GM23338 (cell line): ENCODE measurements around the gene ZNF444.

Source experiments
- EZH2 ChIP-seq: fragments of 200-600 bp; sonication (generic); IDR thresholded peaks from one replicate; pipeline ENCODE4 v1.8.0; 2017; ENCODE audit warnings: antibody characterized with exemption, mild to moderate bottlenecking, low read depth; ENCODE audit not compliant: unreplicated experiment
- POLR2AphosphoS5 ChIP-seq: IDR thresholded peaks from 2 replicates; pipeline ENCODE4 v1.6.1; 2016; ENCODE audit warnings: antibody characterized with exemption, low read depth
- TF ChIP-seq, protein P1 (sequence below), 2 experiments: fragments of 200-600 bp in 1 of 2; sonication (generic) in 1 of 2; conservative IDR thresholded peaks; 2 replicates each; pipeline versions ENCODE4 v1.5.1 to v1.6.1; 2016 to 2017; ENCODE audit warnings: antibody characterized with exemption in 2 of 2, low read depth in 2 of 2, mild to moderate bottlenecking in 2 of 2, moderate library complexity in 1 of 2
- TF ChIP-seq, protein P2 (sequence below): IDR thresholded peaks from one replicate; pipeline ENCODE4 v1.6.1; 2018; ENCODE audit warnings: antibody characterized with exemption; ENCODE audit not compliant: unreplicated experiment

DNA sequence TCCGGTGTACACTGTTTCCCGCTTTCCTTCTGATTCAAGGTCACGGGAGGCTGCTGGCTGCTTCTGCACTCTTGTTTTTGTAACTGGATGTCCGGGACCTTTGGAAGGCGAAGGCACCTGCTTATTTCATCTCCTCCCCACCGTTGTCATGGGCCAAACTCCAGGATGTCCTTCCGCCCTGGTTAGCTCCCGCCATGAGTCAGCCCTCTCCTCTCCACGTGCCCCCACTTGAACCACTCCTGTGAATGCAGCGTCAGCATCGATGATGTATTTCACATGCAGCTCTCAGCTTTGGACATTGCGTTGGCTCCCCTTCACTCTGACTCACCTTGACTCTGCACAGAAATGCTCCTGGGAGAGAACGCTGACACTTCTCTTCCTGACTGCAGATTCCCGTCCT lies 29.2 kb downstream of the ZNF444 start:
- TF ChIP-seq, protein P1, sequence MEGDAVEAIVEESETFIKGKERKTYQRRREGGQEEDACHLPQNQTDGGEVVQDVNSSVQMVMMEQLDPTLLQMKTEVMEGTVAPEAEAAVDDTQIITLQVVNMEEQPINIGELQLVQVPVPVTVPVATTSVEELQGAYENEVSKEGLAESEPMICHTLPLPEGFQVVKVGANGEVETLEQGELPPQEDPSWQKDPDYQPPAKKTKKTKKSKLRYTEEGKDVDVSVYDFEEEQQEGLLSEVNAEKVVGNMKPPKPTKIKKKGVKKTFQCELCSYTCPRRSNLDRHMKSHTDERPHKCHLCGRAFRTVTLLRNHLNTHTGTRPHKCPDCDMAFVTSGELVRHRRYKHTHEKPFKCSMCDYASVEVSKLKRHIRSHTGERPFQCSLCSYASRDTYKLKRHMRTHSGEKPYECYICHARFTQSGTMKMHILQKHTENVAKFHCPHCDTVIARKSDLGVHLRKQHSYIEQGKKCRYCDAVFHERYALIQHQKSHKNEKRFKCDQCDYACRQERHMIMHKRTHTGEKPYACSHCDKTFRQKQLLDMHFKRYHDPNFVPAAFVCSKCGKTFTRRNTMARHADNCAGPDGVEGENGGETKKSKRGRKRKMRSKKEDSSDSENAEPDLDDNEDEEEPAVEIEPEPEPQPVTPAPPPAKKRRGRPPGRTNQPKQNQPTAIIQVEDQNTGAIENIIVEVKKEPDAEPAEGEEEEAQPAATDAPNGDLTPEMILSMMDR (conservative IDR thresholded peaks at IDR 0.05; ENCODE audit: low read depth in 2 of 2) = no peak
- TF ChIP-seq POLR2AphosphoS5 (no peak), EZH2 (no peak)
- TF ChIP-seq, protein P2, sequence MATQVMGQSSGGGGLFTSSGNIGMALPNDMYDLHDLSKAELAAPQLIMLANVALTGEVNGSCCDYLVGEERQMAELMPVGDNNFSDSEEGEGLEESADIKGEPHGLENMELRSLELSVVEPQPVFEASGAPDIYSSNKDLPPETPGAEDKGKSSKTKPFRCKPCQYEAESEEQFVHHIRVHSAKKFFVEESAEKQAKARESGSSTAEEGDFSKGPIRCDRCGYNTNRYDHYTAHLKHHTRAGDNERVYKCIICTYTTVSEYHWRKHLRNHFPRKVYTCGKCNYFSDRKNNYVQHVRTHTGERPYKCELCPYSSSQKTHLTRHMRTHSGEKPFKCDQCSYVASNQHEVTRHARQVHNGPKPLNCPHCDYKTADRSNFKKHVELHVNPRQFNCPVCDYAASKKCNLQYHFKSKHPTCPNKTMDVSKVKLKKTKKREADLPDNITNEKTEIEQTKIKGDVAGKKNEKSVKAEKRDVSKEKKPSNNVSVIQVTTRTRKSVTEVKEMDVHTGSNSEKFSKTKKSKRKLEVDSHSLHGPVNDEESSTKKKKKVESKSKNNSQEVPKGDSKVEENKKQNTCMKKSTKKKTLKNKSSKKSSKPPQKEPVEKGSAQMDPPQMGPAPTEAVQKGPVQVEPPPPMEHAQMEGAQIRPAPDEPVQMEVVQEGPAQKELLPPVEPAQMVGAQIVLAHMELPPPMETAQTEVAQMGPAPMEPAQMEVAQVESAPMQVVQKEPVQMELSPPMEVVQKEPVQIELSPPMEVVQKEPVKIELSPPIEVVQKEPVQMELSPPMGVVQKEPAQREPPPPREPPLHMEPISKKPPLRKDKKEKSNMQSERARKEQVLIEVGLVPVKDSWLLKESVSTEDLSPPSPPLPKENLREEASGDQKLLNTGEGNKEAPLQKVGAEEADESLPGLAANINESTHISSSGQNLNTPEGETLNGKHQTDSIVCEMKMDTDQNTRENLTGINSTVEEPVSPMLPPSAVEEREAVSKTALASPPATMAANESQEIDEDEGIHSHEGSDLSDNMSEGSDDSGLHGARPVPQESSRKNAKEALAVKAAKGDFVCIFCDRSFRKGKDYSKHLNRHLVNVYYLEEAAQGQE = no peak
